Activated naive CD4-positive, alpha-beta T cell treated with Interleukin-2 at 50 U/mL for 16 hours (primary cell): ENCODE data around the gene LIX1L.
"Not testable (repeated sequence)": the region's sequence is repeated elsewhere in the genome, so short reads cannot be mapped to it uniquely, and the experiment has no call there.

Source experiments
- DNase-seq: peaks from one replicate; pipeline ENCODE4 v3.0.0-alpha.2; 2020

The LIX1L gene

GRCh38 chr1:145927916-145928643 is 29.7 kb downstream of the LIX1L start:
- peak; percentile 9 for DNase-seq

GRCh38 chr1:145927063-145927886 is 30.5 kb downstream of the LIX1L start, which contains the start of gene RBM8A:
TSS of gene RBM8A (minus strand) at chr1:145927484. CDS start at chr1:145927426, 58 bp downstream.
- DNase-seq, result peak; percentile 95

GRCh38 chr1:145926686-145927062 is 31.1 kb downstream of the LIX1L start:
- DNase-seq, result peak; percentile 70

GRCh38 chr1:145922266-145922665 is 35.6 kb downstream of the LIX1L start:
- no peak for DNase-seq

- DNase-seq, result not testable (repeated sequence)
Measured at GRCh38 chr1:145920297-145920696, 37.5 kb downstream of the LIX1L start.

- peak; percentile 17 for DNase-seq
Measured at GRCh38 chr1:145918992-145919939, 38.6 kb downstream of the LIX1L start.

GRCh38 chr1:145918144-145918991 is 39.4 kb downstream of the LIX1L start, which contains the start of gene PEX11B:
TSS of gene PEX11B (minus strand) at chr1:145918717. CDS start at chr1:145918688, 29 bp downstream.
- DNase-seq, result peak; percentile 95

- no peak for DNase-seq
Measured at GRCh38 chr1:145917595-145917994, 40.2 kb downstream of the LIX1L start.

- DNase-seq, result no peak
Measured at GRCh38 chr1:145916745-145917144, 41.1 kb downstream of the LIX1L start.

- no peak for DNase-seq
Measured at GRCh38 chr1:145912128-145912641, 45.6 kb downstream of the LIX1L start.

GRCh38 chr1:145908653-145909052 is 49.2 kb downstream of the LIX1L start:
- no peak for DNase-seq

GRCh38 chr1:145906954-145907753 is 50.7 kb downstream of the LIX1L start:
- DNase-seq, result no peak

GRCh38 chr1:145901312-145902021 is 56.4 kb downstream of the LIX1L start:
- DNase-seq, result no peak

- no peak for DNase-seq
Measured at GRCh38 chr1:145898756-145899155, 59.1 kb downstream of the LIX1L start.

- no peak for DNase-seq
Measured at GRCh38 chr1:145897969-145898368, 59.8 kb downstream of the LIX1L start.

- no peak for DNase-seq
Measured at GRCh38 chr1:145895471-145895870, 62.3 kb downstream of the LIX1L start.

- DNase-seq, result no peak
Measured at GRCh38 chr1:145893306-145894055, 64.3 kb downstream of the LIX1L start.

GRCh38 chr1:145892486-145893087 is 65.2 kb downstream of the LIX1L start:
- no peak for DNase-seq
